ENCODE results near the gene ASCL5. TPM values are rescaled to one million over a fixed set of nuclear protein-coding genes. Genes with fewer than 3 reads are reported as not detected.

ASCL5 gene
- total and polyA plus RNA-seq, 2 donors (not counting 1 experiment from before 2014, with no cell fraction given) = not detected

GRCh38 chr1:201140235-201140940 is 13.4 kb upstream of the ASCL5 start:
- Histone ChIP-seq H3K27ac (ENCODE audit: insufficient read depth, low read length) (no peak overlapping the region), H3K36me3 (ENCODE audit: control insufficient read depth, insufficient read depth, low read length) (peaks cover 14% of the 10 kb centered on the region), H3K4me3 (replicated peaks in 1 of 4; ENCODE audit: control extremely low read depth in 1 of 4, insufficient read depth in 1 of 4, low read depth in 3 of 4, low read length in 4 of 4) (no peak overlapping the region), H3K9ac (ENCODE audit: insufficient read depth, low read length) (no peak overlapping the region), H3K9me3 (ENCODE audit: control insufficient read depth, insufficient read depth, low read depth, low read length) (no peaks in the 10 kb centered on the region), H4K20me1 (ENCODE audit: control insufficient read depth, extremely low read depth, insufficient read depth, low read length) (no peaks in the 10 kb centered on the region), H3K4me2 (ENCODE audit: extremely low read depth, insufficient read depth, low read length) (no peak overlapping the region), H3K27me3 (ENCODE audit: control insufficient read depth, insufficient read depth, low read length) (no peaks in the 10 kb centered on the region), H3K79me2 (ENCODE audit: control insufficient read depth, insufficient read depth, low read length) (no peaks in the 10 kb centered on the region), H2AFZ (ENCODE audit: low read length) (no peak overlapping the region), H3K4me1 (ENCODE audit: control insufficient read depth, extremely low read depth, insufficient read depth, low read length) (peaks cover 13% of the 10 kb centered on the region)
- TF ChIP-seq CTCF (conservative IDR thresholded peaks at IDR 0.05 in 1 of 2, IDR thresholded peaks at IDR 0.05 in 1 of 2; ENCODE audit: low read depth in 1 of 2, low read length in 2 of 2) (no peak), EZH2 (IDR thresholded peaks at IDR 0.05; ENCODE audit: low read length, missing control alignments) (no peak)
- DNase-seq (ENCODE audit: low read depth in 2 of 2) = no peak

- Histone ChIP-seq H3K4me3 (replicated peaks in 1 of 4; ENCODE audit: control extremely low read depth in 1 of 4, insufficient read depth in 1 of 4, low read depth in 3 of 4, low read length in 4 of 4) (no peak overlapping the region), H3K36me3 (ENCODE audit: control insufficient read depth, insufficient read depth, low read length) (peaks cover 14% of the 10 kb centered on the region), H3K27ac (ENCODE audit: insufficient read depth, low read length) (no peak overlapping the region), H3K9ac (ENCODE audit: insufficient read depth, low read length) (no peak overlapping the region), H3K79me2 (ENCODE audit: control insufficient read depth, insufficient read depth, low read length) (no peaks in the 10 kb centered on the region), H3K27me3 (ENCODE audit: control insufficient read depth, insufficient read depth, low read length) (no peaks in the 10 kb centered on the region), H2AFZ (ENCODE audit: low read length) (no peak overlapping the region), H3K4me2 (ENCODE audit: extremely low read depth, insufficient read depth, low read length) (no peak overlapping the region), H3K9me3 (ENCODE audit: control insufficient read depth, insufficient read depth, low read depth, low read length) (no peaks in the 10 kb centered on the region), H4K20me1 (ENCODE audit: control insufficient read depth, extremely low read depth, insufficient read depth, low read length) (no peaks in the 10 kb centered on the region), H3K4me1 (ENCODE audit: control insufficient read depth, extremely low read depth, insufficient read depth, low read length) (peaks cover 13% of the 10 kb centered on the region)
- DNase-seq (ENCODE audit: low read depth in 2 of 2) = no peak
- TF ChIP-seq CTCF (conservative IDR thresholded peaks at IDR 0.05 in 1 of 2, IDR thresholded peaks at IDR 0.05 in 1 of 2; ENCODE audit: low read depth in 1 of 2, low read length in 2 of 2) (no peak), EZH2 (IDR thresholded peaks at IDR 0.05; ENCODE audit: low read length, missing control alignments) (no peak)
Measured at GRCh38 chr1:201139756-201140155, 12.8 kb upstream of the ASCL5 start.

- no peak overlapping the region for H3K9ac ChIP-seq (ENCODE audit: insufficient read depth, low read length)
- no peak overlapping the region for H3K4me2 ChIP-seq (ENCODE audit: extremely low read depth, insufficient read depth, low read length)
- peaks cover 14% of the 10 kb centered on the region for H3K36me3 ChIP-seq (ENCODE audit: control insufficient read depth, insufficient read depth, low read length)
Measured at GRCh38 chr1:201139306-201139705, 12.3 kb upstream of the ASCL5 start.

More at GRCh38 chr1:201139306-201139705, 12.3 kb upstream of the ASCL5 start:
- no peak overlapping the region for H3K27ac ChIP-seq (ENCODE audit: insufficient read depth, low read length)
- DNase-seq (ENCODE audit: low read depth in 2 of 2) = no peak
- no peak overlapping the region for H2AFZ ChIP-seq (ENCODE audit: low read length)
- no peaks in the 10 kb centered on the region for H4K20me1 ChIP-seq (ENCODE audit: control insufficient read depth, extremely low read depth, insufficient read depth, low read length)
- H3K4me3 ChIP-seq (replicated peaks in 1 of 4; ENCODE audit: control extremely low read depth in 1 of 4, insufficient read depth in 1 of 4, low read depth in 3 of 4, low read length in 4 of 4) = no peak overlapping the region
- peaks cover 13% of the 10 kb centered on the region for H3K4me1 ChIP-seq (ENCODE audit: control insufficient read depth, extremely low read depth, insufficient read depth, low read length)
- H3K27me3 ChIP-seq (ENCODE audit: control insufficient read depth, insufficient read depth, low read length) = no peaks in the 10 kb centered on the region
- H3K9me3 ChIP-seq (ENCODE audit: control insufficient read depth, insufficient read depth, low read depth, low read length) = no peaks in the 10 kb centered on the region
- TF ChIP-seq EZH2 (IDR thresholded peaks at IDR 0.05; ENCODE audit: low read length, missing control alignments) = no peak
- no peak for TF ChIP-seq CTCF (conservative IDR thresholded peaks at IDR 0.05 in 1 of 2, IDR thresholded peaks at IDR 0.05 in 1 of 2; ENCODE audit: low read depth in 1 of 2, low read length in 2 of 2)
- no peaks in the 10 kb centered on the region for H3K79me2 ChIP-seq (ENCODE audit: control insufficient read depth, insufficient read depth, low read length)

Data from fibroblast of lung (primary cell).